K562 (cell line): ENCODE measurements around the gene LAMA3.

Experiments used
- FOXM1 ChIP-seq, 2 experiments: fragments of 450-650 bp in 1 of 2; sonication (generic) in 1 of 2; formaldehyde crosslinking in 1 of 2; IDR thresholded peaks; 2 replicates each; pipeline versions ENCODE4 v1.6.1 to v1.9.0; 2017 to 2022; ENCODE audit warnings: low read depth in 2 of 2, mild to moderate bottlenecking in 2 of 2, missing genetic modification reagents in 1 of 2, moderate library complexity in 1 of 2
- FUS ChIP-seq: fragments of 200-400 bp; formaldehyde crosslinking; optimal IDR thresholded peaks from 2 replicates; pipeline ENCODE3; 2017; ENCODE audit warnings: low read depth, low read length
- JUN ChIP-seq, 2 experiments: sonication (generic) in 1 of 2; formaldehyde crosslinking in 1 of 2; IDR thresholded peaks; 2 replicates each; pipeline versions ENCODE4 v1.6.1 to v1.8.0; 2012 to 2022; ENCODE audit warnings: borderline replicate concordance in 2 of 2, mild to moderate bottlenecking in 2 of 2, improper control_type of control experiment in 1 of 2, low read depth in 1 of 2, low read length in 1 of 2, missing genetic modification reagents in 1 of 2
- PHB2 ChIP-seq: fragments of 450-650 bp; IDR thresholded peaks from 2 replicates; pipeline ENCODE4 v1.6.1; 2017; ENCODE audit warnings: low read depth
- POLR2A ChIP-seq: fragments of 450-650 bp; conservative IDR thresholded peaks from 2 replicates; pipeline ENCODE4 v1.6.1; 2016
- SIN3A ChIP-seq, 2 experiments: fragments of 150-350 bp in 1 of 2; IDR thresholded peaks; 2 replicates each; pipeline ENCODE4 v1.6.1; 2011 to 2016; ENCODE audit warnings: borderline replicate concordance in 2 of 2, low read depth in 2 of 2, low read length in 2 of 2, mild to moderate bottlenecking in 2 of 2, moderate library complexity in 2 of 2; ENCODE audit not compliant: control insufficient read depth in 1 of 2
- U2AF2 ChIP-seq: fragments of 200-400 bp; formaldehyde crosslinking; optimal IDR thresholded peaks from 2 replicates; pipeline ENCODE3; 2017; ENCODE audit warnings: low read depth, mild to moderate bottlenecking, low read length
- TF ChIP-seq, protein P1 (sequence below): fragments of 450-650 bp; IDR thresholded peaks from 2 replicates; pipeline ENCODE4 v1.6.1; 2014; ENCODE audit warnings: low read depth, mild to moderate bottlenecking, moderate library complexity, borderline replicate concordance

- TF ChIP-seq SIN3A (IDR thresholded peaks at IDR 0.05; ENCODE audit: borderline replicate concordance in 2 of 2, control insufficient read depth in 1 of 2, low read depth in 2 of 2, low read length in 2 of 2) = no peak
- TF ChIP-seq U2AF2 = no peak
- TF ChIP-seq FOXM1 (IDR thresholded peaks at IDR 0.05; ENCODE audit: low read depth) = no peak
- TF ChIP-seq FOXM1 (CRISPR knock-in tag; IDR thresholded peaks at IDR 0.05; ENCODE audit: low read depth) = no peak
- no peak for TF ChIP-seq POLR2A
- TF ChIP-seq JUN (IDR thresholded peaks at IDR 0.05; ENCODE audit: borderline replicate concordance, low read depth, low read length) = no peak
- TF ChIP-seq JUN (CRISPR knock-in tag; IDR thresholded peaks at IDR 0.05; ENCODE audit: borderline replicate concordance) = no peak
- no peak for TF ChIP-seq FUS
- no peak for TF ChIP-seq PHB2
- TF ChIP-seq, protein P1, sequence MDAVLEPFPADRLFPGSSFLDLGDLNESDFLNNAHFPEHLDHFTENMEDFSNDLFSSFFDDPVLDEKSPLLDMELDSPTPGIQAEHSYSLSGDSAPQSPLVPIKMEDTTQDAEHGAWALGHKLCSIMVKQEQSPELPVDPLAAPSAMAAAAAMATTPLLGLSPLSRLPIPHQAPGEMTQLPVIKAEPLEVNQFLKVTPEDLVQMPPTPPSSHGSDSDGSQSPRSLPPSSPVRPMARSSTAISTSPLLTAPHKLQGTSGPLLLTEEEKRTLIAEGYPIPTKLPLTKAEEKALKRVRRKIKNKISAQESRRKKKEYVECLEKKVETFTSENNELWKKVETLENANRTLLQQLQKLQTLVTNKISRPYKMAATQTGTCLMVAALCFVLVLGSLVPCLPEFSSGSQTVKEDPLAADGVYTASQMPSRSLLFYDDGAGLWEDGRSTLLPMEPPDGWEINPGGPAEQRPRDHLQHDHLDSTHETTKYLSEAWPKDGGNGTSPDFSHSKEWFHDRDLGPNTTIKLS = no peak
Observed at GRCh38 chr18:23721696-23722480, 32.6 kb downstream of the LAMA3 start.
